Head of caudate nucleus (tissue), 42 donors: Measurements from ENCODE around the gene CD226.
A peak's percentile ranks its signal among the peaks of the same experiment; 100 is the strongest.
"Not testable (repeated sequence)": the region's sequence is repeated elsewhere in the genome, so short reads cannot be mapped to it uniquely, and the experiment has no call there.

ENCODE experiments used
- DNase-seq, 42 donors: peaks; one replicate each; pipeline versions ENCODE4 v3.0.0 to v3.0.0-alpha.2; 2020 to 2021; ENCODE audit warnings: mixed read lengths in 7 of 42
- intact Hi-C: fragments of 100-400 bp; cut with DNase I; formaldehyde crosslinking; loops from one replicate; pipeline ENCODE4 v1.15.0; 2022

CD226 gene

DNA sequence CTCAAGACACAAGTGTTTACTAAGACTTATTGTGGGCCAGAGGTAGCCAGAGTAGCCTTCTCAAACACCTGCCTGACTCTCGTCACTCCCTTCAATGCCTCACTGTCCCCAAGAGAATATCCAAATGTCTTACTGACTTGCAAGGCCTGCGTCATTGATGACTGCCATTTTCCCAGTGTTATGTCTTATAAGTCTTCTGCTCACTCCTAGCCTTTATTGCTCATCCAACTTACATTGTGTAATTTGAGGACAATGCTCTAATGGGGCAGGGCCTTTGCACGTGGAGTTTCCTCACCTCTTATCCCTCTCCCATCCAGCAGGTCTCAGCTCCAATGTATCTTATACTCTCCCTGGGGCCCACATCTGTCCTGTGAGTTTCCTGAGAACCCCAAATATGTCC, 10.1 kb upstream of the CD226 start:
- intact Hi-C loops = no loop called here
- DNase-seq = no peak

DNA sequence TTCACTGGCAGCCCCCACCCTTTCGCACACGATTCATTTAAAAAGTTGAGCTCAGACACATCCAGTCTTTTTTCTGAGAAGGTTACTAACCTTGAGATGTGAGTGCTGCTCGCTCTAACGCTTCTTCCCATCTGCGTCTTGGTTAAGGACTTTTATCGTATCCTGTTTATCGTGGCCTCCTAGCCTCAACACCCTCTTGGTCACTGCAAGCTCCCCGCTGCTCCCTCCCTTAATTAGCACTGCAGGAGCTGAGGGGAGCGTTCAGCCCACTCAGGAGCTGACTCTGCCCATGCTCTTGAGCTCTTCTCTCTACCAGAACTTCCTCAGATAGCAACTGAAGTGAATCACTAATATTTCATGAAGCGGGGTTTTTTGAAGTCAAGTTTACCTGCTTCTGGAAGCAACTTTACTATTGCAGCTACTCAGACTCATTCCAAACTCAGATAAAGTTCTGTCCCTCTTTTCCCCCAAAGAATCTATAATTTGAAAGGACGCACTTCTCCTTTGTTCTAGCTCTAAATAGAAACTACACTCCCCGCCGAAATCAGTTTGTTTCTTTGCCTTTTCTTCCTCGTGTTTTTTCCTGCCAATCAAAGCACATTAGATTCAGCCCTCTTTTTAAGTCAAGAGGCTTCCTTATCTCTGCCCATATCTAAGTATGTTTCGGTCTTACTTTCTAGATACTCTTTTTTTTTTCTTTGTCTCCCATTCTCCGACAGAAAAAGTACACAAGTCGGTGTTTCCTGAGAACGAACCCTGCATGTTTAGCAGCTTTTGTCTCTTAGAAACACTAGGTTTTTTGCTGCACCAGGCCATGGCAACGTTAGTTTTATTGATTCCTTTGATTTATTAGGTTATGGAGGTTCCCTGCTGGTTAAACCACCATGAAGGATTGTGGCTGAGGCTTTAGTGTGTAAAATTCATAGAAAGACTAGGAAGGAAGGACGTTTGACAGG, 9.3 kb upstream of the CD226 start:
- no peak for DNase-seq
- intact Hi-C loops = no loop called here

DNA sequence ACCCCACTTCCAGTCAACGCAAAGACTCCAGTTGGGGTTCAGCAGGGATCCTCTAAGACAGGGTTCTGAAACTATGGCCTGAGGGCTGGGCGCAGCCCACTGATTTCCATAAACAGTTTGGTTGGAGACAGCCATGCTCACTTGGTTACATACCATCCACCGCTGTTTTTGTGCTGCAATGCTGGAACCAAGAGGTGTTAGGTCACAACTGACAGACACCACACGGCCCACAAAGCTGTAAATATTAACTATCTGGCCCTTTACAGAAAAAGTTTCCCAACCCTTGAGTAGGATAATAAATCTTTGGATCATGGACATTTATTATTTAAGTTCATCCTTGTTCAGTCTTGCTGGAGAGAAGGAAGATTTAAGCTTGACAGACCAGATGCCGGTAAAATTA, 8.4 kb upstream of the CD226 start:
- DNase-seq = no peak
- intact Hi-C loops = no loop called here

DNA sequence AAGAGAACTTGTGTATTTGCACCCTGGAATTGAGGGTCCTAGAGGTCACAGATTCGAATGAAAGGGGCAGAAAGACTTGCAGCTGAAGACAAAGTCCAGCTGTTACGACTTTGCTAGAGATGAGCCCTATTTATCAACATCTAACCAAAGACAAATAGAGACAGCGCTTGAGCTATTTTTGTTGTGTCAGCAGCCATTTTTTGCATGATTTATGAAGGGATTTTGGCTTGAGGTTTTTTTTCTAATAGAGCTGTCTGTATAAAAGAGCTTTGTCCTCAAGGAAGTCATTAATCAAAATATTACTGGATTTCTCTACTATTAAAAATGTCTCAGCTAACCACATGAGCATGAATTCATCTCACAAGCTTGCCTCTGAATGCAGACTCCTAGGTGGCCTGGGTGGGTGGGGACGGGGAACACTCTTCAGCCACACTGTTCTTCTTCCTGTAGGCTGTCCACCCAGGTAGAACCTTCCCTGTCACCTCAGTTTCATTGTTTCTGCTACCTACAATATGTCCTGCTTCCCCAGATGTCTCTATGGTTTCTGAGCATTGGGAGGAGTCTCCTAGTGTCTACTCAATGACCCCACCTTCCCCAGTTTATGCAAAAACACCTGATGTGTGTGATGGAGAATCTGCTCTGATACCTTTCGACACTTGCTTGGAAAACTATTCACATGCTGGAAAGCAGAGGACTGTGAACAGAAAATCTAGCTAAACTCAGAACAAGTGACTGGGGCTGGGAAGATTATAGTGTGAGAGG, 7.2 kb upstream of the CD226 start:
- no peak for DNase-seq
- intact Hi-C loops = no loop called here

DNA sequence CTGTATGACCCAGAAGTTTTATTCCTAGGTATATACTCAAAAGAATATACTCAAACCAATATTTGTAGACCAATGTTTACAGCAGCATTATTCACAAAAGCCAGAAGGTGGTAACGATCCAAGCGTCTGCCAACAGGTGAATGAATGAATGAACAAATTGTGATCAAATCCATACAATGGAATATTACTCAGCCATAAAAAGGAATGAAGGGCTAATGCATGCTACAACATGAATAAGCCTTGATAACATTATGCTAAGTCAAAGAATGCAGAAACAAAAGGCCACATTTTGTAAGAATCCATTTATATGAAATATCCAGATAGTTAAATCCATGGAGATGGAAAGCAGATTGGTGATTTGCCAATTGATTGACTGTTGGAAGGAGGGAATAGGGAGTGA, 5.5 kb upstream of the CD226 start:
- intact Hi-C loops = no loop called here
- no peak for DNase-seq

DNA sequence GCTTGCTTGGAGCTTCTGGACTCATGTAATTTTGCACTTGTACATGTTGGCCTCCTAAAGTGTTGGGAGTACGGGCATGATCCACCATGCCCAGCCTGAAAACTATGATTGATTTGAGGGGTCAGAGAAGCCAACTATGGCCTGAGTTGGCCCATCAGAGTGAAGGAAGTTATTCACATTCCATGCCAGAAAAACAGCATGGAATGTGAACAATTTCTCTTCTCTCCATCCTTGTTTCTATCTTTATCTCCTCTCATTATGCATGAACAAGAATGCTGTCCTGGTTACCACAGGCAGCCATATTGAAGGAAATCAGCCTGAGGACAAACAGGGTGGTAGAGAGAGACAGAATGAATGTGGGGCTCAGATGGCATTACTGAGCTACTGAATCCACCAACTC, 3.5 kb upstream of the CD226 start:
- DNase-seq = no peak
- intact Hi-C loops = no loop called here

DNA sequence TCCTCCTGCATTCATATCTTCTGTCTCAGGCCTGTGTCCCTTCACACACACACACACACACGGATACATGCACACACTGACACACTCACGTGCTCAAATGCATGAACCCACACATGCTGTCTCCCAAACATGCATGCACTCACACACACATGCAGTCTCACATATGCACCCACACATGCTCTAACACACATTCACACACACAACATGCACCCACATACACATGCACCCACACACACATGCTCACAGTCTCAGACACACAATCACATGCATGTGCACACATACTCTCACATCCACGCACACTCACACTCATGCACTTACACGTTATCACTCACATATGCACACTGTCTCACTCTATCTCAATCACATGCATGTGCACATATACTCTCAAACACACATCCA, 1.9 kb upstream of the CD226 start:
- intact Hi-C loops = no loop called here
- no peak for DNase-seq

DNA sequence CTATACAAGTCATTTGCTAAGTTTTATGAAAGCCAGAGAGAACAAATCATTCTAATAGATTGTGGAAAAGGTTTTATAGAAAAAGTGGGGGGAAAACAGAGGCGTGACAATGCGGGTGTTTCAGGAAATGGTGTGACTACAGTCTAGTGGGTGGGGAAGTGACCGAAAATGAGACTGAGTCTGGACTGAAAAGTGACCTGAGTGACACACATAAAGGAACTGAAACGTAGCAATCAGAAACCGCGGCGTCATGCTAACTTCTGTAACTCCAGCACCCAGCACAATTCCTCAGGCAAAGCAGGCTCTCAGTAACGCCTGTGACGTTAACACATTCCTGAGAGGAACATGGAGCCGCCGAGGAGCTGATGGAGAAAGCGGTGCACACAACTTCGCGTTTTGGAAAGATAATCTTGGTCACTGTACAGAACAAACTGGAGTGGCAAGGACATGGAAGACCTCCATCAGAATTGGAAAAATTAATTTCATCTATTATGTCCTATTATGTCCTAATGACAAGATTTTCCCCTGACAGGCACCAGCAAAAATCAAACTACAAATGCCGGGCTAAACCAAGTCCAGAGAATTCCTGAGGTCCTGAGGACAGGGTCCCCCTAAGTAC, 1.4 kb upstream of the CD226 start:
- peak in 27 of 42 donors; percentile 6 to 52 (median 31) for DNase-seq
- intact Hi-C loops = no loop called here

DNA sequence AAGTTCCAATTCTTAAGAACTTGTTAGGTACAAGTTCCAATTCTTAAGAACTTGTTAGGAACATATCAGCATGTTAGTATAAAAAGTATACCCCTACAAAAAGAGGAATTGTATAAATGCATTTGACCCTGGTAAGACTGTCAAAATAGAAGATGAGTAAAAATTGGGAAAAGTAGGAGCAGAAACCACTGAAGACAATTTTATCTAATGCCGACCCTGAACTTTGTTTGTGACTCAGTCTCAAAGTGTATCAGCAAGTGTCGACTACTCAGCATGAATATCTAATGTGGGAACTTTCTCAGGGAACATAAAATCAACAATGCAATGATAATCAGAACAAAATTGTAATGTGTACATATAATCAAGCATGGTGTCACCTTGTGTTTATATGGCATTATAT, 583 bp upstream of the CD226 start:
- DNase-seq = no peak
- intact Hi-C loops = no loop called here

DNA sequence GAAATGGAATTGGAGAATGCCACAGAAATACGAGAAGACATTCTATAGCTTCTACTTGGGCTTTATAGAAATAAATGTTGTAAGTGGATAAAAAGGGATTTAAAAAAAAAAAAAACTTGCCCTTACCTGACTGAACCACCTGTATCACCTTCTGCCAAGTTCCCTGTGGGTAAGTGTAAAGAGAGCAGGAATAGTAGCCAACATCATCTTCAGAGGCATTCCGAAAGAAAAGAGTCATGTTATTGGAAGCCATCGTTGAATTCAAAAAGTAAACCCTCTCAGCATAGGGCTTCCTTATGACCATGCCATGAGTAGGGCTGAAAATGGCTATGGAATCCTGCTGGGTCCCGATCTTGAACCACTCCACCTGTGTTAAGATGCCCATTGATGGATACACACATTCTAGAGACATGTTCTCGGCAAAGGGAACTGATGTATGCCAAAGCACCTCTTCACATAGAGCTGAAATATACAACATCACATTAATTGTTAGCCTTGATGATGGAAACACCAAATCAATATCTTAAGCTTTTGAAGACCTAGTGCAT, 991 bp downstream of the CD226 start:
- no peak for DNase-seq
- intact Hi-C loops = no loop called here

DNA sequence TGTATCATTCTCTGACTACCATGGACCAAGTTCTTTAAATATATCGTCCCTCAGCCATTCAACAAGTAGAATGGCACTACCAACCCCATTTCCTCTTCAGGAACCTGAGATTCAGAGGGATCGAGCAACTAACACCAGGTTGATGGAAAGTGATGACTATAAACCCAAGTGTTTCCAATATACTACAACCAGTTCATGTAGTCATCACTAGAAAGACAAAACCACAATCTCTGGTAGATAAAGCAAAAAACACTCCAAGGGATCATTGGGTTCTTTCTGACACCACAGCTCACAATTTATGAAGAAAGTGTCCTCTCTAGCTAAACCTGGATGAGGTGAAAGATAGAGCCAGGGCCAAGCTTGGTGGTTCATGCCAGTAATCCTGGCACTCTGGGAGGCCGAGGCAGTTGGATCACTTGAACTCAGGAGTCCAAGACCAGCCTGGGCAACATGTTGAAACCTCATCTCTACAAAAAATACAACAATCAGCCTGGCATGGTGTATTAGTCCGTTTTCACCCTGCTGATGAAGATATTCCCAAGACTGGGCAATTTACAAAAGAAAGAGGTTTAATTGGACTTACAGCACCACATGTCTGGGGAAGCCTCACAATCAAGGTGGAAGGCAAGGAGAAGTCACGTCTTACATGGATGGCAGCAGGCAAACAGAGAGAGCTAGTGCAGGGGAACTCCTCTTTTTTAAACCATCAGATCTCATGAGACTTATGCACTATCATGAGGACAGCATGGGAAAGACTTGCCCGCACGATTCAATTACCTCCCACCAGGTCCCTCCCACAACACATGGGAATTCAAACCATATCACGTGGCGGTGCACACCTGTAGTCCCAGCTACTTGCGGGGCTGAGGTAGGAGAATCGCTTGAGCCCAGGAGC, 2.2 kb downstream of the CD226 start:
- no peak for DNase-seq
- intact Hi-C loops = no loop called here

DNA sequence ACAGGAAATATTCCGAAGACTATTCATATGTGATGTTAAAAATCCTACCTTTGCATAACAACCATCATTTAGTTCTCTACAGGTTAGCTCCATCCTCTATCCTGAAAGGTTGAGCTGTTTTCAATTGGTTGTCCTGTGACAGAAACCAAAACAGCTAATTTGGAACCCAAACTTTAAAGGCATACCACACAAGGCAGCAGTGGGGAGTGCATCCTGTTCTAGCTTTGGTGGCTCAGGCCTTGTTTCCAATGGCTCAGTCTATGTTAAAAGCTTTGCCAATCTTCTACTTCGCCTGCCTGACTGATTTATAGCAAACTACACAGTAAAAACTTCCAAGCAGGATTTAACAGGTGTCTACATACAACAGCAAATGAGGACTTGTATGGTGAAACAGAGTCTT, 3.2 kb downstream of the CD226 start:
- intact Hi-C loops = no loop called here
- DNase-seq = no peak

DNA sequence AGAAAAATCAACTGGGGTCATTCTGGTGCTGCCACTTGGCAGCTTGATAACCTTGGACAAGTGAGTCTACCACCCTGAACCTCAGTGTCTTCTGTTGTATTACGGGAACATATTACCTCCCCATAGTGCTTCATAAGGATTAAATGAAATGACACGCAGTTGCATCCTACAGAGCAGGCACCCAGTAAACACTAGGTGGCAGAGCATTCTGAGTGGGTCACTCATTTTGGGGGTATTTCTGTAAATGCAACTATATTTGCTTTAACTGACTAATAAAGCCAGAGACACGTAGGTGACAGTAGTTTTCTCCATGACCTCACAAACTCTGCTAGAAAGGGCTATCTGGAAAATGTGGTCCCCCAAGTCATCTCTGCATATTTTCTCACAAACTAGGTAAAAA, 4.7 kb downstream of the CD226 start:
- DNase-seq = no peak
- intact Hi-C loops = no loop called here

DNA sequence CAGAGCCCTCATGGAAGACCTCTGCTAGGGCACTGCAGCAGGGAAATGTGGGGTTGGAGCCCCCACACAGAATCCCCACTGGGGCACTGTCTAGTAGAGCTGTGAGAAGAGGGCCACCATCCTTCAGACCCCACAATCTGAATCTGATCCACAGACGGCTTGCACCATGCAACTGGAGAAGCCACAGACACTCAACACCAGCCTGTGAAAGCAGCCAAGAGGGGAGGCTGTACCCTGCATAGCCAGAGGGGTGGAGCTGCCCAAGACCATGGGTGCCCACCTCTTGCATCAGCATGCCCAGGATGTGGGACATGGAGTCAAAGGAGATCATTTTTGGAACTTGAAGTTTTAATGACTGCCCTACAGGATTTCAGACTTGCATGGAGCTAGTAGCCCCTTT, 6.5 kb downstream of the CD226 start:
- intact Hi-C loops = no loop called here
- no peak for DNase-seq

DNA sequence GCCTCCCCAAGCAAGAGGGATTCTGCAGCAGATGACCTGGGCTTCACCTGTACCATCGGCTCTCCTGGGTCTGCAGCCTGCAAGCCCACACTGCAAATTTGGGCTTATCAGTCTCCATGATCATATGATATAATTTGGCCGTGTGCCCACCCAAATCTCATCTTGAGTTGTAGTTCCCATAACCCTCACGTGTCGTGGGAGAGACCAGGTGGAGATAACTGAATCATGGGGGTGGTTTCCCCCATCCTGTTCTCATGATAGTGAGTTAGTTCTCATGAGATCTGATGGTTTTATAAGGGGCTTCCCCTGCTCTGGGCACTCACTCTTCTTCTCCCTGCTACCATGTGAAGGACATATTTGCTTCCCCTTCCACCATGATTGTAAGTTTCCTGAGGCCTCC, 7.9 kb downstream of the CD226 start:
- intact Hi-C loops, DNase-seq: not testable (repeated sequence)

DNA sequence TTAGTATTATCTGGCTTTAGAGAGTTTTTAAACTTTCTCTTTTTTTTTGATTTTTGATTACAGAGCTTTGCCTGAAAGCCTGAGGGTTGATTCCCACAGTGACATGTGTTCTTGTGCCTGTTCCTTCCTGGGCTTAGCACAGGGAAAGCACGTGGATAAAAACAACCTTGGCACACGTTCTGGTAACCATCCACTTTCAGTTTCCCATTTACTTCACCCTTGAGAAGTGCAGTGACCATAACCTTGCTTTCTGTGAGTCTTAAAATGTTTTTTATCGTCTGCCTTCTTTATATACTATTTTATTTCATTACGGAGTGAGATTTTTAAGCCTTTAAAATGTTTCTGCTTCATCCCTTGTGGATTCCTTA, 11.5 kb downstream of the CD226 start:
- intact Hi-C loops = no loop called here
- no peak for DNase-seq

DNA sequence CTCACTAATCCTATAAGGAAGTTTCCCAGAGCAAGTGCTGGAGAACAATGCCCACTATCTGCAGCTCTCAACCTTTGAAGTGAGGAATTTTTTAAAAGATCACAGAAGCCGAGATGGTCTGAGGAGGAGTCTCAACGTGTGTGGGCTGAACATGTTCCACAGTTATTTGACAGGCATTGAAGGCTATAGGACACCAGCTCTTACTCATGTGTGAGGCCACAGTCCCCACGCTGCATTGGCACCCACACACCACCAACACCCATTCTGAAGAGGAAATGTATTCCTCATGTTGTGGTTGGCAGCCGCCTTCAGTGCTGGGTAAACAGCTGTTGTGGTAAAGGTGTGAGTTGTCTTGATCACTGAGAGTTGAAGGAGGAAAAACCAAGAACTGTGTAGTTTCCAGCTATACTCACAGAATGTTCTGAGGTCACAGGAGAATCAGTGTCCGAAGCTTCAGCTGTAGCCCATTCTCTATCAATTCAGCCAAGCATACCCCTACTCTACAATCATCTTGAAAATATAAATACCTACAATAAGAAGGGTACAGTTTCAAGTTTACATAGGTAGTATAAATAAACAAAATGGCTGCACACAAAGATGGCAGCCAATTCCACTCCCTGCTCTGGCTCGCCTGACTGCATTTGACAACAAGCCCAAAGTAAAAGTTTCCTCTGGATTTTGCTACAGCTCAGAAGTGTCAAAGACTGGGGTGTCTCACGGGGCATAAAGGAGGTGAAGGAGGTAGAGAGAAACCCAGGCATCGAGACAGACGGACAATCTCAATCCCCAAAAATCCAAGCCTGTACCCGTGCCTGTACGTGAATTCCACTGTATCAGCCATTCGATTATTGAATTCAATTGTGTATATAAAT, 12.1 kb downstream of the CD226 start:
- no peak for DNase-seq
- intact Hi-C loops = no loop called here
